Measurements from ENCODE around the gene TGFBR2.
A peak's percentile ranks its signal among the peaks of the same experiment; 100 is the strongest.
"Not testable (repeated sequence)": the region's sequence is repeated elsewhere in the genome, so short reads cannot be mapped to it uniquely, and the experiment has no call there.

The TGFBR2 gene

DNA sequence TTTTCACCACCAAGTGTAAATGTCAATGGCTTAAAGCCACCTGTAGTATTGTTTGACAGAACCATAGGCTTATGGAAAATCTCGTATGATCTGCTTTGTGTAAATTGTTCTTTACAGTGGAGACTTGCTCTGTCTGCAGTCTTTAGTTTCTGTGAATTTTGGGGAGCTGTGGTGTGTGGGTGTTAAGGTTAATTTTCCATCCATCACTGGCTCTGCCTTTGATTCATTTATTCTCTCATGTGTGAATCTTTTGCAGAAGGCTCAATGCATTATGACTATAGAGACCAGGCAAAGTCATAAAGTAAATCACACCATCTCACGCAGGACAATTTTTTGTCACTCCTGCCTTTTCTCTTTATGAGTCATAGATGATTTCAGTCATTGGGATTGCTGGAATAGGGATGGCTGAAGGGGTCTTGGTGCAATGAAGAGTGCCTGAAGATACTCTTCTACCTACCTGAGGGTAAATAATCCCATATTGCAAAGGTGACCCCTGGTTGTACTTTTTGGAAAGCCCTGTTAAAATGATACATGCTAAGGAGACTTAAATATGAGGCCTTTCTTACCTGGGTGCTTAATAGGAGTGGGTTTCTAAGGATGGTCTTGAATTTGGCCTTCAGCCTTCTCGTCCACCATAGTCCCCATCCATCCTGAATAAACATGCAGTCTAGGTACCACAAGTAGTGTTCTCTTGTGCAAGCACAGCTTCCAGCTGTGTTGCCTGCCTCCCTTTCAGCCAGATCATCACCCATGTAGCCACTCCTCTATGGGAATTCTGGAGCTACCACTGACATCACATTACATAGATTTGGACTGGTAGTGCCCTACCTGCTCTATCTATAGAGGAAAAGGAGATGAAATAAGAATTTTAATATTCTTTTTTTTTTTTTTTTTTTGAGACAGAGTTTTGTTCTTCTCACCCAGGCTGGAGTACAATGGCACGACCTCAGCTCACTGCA lies 14.3 kb downstream of the TGFBR2 start:
- DNase-seq: no peak

DNA sequence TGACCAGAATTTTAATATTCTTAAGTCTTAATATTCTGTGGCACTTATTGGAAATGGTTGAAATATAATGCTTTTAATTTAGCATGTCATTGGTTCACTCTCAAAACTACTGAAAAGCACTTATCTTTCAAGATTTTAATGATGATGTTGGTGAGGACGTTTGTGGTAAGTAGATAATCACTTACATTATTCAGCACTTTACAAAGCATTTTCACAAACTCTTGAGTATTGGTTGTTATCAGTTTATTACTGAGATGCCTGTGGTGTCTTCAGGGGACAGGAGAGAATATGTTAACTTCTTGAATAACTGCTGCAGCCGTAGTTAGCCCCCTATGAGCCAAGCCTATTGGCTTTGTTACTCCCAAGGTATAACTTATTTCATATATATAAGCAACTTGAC lies 15.2 kb downstream of the TGFBR2 start:
- no peak for DNase-seq

DNA sequence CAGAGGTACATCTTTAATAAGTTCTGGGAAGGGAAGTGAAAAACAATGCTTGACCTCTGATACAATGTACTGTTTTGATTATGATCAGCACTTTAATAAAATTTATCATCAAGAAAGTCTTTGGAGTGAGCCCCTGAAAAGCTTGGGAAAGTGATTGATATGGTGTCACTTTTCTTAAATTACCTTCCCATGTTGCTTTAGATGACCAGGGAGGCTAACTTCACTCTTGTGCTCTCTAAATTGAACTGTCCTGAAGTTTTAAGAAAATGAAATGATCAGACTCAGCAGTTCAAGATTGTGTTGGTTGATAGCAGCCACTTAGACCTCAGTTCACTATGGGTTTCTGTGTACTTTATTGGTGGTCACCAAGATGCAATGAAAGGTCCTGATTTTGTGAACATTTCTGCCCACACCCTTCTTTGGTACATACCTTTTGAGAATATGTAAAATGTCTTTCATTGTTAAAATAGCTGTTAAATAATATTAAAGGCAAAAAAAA lies 15.7 kb downstream of the TGFBR2 start:
- no peak for DNase-seq

DNA sequence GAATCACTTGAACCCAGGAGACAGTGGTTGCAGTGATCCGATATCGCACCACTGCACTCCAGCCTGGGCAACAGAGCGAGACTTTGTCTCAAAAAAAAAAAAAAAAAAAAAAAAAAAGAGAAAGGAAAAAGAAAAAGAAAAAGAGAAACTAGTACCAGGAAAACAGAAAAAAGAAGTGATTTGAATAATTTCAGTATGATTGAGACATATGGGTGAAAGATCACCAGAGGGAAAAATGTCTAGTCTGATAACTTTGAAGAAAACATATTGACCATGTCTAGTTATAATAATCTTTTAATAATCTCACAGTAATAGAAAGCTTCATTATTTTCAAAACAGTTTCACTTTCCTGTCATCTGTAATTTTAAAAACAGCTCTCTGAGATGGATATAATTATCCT lies 16.4 kb downstream of the TGFBR2 start:
- DNase-seq: no peak

DNA sequence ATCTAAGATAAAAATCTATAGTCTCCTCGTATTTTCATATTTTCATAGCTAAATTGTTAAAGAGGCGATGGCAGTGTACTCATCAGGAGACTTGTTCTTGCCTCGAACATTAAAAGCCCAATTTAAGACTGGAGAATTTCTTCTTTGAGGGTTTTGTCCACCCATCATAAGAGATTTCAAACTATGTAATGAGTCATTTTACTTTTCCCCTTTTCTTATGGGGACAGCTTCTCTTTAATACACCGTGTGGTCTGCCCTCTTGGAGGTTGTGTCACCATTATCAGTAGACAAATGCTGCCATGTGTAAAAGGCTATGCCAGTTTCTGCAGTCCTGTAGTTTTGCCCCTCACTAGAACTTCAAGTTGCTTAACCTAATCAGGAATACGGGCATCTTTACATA lies 16.9 kb downstream of the TGFBR2 start:
- DNase-seq: no peak

DNA sequence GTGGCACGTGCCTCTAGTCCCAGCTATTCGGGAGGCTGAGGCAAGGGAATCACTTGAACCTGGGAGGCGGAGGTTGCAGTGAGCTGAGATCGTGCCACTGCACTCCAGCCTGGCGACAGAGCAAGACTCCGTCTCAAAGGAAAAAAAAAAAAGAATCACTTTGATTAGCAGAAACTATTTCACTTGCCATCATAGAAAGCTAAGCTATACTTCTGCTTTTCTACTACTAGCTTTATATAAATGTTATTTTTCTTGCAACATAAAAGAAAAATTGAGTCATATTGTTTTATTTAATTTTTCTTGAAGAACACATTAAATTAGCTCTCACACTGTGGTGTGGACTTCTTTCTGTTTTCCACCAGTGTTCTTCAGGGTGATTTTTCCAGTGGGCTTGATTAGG lies 18.1 kb downstream of the TGFBR2 start:
- not testable (repeated sequence) for DNase-seq

DNA sequence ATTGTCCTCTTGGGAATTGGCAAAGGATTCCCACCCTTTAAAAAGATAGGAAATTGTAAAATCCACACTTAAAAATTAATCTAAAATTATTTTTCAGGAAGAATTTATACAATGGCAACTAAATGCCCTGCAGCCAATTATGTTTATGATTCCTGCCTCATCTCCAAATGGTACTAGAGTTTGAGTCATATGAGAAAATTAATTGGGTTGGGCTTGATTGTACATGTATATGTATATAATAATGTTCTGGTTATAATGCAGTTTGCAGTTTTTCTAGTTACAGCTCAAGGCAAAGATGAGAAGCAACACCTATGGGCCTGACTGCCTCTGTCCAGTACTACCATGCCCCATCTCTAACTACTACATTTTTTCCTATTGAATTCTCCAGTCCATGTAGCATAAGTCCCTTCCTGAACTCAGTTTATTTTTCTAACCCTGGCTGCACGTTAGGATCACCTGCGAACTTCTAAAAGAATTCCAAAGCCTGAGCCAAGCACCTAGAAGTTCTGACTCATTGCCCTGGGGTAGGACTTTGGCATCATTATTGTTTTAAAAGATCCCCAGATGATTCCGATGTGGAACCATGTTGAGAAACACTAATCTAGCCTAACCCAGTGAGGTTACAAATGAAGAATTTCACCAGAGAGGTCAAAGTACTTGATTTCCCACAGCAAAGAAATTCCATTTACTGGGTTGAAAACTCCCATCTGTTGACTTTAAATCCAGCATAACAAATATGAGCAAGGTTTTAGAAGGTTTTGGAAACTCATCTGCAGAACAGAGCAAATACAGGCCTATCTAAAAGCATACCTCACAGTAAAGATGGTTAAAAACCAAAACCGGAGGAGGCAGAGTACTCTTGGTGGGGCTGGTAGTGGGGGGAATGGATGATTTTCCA lies 19.4 kb downstream of the TGFBR2 start:
- no peak for DNase-seq

DNA sequence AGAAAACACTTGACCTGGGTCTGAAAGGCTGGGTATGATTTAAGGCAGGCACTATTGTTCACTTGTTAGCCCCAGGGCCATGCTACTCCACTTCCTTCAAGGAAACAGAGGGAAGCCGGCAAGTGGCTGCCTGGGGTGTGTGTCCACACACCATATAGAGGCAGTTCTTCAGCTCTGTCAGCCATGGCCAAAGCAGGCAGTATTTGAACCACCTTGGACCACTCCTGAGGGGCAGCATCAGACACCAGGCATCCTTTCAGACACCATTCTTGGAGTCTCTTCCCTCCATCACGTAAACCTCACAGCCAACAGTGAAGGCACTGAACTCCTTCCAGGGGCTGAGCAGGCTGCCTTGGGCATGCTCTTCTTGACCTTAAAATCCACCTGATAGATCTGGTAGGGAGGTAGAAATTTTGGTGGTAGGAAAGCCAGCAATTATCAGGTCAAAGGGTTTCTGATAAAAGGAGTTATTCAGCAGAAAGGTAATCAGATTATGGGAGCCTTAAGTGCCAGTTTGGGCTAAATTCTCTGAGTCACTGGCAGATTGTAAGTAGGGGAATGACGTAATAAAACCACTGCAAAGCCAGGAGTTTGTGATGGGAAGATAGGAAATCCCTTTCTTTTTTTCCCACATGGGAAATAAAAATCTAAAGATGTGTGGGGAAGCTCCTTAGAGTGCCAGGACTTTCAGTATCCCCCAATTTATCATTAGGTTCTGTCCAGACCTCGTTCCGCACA lies 20.2 kb downstream of the TGFBR2 start:
- no peak for DNase-seq

DNA sequence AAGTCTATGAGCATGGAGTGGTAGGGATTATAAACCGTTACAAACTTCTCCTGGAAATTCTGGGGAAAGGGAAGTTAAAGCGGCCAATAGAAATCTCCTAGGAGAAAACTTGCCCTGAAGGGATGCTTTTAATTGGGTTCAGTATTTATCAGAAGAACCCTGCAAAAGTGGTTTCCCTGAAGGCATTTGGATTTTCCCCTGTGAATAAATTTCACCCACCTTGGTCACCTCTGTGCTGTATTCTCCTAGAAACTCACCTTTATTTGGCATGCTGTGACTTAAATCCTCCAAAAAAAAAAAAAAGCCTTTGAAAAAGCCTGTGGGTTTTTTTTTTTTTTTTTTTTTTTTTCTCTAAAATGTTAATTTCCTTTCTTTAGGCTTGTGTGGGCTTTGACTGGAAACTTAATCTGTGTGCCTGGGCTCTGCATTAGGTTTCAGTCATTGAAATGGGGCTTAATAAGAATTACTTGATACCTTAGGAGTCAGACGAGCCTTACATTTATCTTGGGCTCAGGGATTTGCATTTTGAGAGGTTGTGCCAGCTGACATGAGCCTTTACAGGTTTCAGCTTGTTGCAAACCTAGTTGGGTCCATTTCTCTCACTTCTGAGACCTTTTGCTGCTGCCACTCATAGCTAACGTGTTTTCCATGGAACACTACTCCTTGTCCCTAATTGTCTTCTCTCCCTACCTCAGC lies 22.0 kb downstream of the TGFBR2 start:
- DNase-seq: peak; percentile 59

DNA sequence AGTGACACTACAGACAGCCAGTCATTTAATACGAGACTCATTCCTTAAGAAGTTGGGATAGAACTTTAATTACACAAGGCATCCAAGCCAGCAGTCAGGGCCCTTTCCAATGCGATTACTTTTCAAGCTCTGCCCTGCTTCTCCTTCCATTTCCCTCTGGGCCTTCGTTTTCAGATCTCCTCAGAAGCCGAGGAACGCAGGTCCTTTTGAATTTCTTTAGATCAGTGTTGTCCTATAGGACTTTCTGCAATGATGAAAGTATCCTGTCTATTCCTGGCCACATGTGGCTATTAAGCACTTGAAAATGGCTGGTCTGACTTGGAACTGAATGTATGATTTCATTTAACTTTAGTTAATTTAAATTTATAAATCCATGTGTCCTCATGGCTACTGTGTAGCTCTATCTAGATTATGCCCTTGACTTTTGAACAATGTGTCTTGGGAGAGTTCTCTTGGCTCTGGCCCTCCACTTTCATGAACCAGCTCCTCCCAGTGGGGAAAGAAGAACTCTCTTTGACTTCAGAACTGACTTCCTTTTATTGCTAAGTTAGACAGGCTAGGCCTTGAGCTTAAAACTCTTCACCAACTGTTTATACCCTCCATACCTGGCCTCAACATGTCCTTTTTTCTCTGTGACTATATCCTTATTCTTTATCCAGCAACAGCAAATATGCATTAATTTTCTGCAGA lies 22.6 kb downstream of the TGFBR2 start:
- DNase-seq: no peak

DNA sequence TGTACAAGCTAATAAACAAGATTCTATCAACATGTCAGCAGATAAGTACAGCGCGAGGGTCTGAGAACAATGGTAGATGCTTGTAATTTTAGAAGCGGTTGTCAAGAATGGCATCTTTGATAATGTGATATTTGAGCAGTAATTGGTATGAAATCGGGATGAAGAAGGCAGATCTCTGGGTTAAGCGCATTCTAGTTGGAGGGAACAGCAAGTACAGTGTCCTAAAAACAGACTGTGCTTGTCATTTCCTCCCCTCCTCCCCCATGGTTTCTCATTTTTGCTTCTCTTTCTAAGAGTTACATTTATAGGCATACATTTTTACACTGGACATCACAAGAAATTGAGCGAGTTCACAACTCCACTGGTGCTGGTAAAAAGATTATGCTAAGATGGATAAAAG lies 23.3 kb downstream of the TGFBR2 start:
- no peak for DNase-seq

DNA sequence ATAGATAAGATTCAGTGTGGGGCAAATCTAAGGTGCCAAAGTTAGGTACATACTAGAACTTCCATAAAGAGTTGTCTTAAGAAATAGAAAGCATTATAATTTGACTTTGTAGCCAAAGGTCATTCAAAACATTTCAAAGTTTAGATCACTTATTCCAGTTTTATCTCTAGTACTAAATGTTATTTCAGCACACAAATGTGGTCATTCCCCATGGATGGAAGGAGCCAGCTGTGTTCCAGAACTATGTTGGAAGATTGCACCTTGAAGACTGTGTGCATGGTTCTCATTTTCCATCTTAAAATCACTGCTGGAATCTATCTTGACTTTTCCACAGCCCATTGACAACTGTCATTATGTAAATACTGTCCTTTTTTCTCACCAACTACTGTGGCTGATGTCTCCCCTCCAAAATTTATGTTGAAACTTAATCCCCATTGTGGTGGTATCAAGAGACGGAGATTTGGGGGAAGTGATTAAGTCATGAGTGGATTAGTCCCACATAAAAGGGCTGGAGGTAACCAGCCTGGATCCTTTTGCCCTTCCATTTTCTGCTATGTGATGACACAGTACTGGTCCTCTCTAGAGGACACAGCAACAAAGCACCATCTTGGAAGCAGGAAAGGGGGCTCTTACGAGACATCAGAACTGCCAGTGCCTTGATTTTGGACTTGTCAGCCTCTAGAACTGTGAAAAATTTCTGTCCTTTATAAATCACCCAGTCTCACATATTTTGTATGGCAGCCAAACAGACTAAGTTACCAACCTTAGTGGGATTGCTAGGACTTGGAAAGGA lies 24.0 kb downstream of the TGFBR2 start:
- no peak for DNase-seq

DNA sequence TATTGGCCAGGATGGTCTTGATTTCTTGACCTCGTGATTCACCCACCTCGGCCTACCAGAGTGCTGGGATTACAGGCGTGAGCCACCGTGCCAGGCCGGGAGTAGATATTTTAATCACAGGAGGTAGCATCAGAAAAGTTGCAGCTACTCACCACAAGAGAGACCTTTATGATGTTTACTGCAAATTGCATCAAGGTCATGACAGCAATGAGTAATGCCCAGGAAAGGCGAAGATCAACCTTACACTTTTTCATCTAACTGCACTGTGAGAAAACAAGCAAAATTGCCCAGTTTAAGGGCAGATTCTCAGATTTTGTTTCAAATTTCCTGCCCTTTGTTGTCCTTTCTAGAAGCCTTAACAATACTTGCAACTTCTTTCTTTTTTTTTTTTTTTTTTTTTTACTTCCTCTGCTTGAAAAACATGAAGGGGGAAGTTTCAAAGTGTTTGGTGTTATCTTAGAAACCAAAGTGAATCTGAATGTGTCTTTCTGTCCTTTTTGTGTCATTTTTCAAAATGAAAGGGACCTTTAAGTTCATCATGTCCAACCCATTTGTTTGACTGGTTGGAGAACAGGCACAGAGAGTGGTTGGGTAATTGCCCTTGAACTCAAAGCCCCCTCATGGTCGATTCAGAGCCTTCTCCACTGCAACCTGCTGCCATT lies 25.0 kb downstream of the TGFBR2 start:
- no peak for DNase-seq

DNA sequence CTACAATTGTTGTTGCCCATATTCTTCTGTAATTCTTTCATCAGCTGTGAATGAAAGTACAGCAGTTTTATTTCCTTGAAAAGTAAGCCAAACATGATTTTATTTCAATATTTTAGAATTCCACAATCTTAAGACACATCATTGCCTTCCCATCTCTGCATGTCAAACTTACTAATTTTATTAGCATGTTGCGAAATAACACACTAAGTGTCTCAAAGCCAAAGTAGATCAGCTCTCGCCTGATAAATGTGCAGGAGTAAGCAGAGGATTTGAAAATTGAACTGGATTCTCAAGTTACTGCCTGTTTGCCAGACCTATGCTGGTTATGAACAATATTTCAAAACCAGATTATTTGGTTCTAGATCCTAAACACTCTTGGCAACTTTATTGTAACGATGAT lies 25.7 kb downstream of the TGFBR2 start:
- no peak for DNase-seq

DNA sequence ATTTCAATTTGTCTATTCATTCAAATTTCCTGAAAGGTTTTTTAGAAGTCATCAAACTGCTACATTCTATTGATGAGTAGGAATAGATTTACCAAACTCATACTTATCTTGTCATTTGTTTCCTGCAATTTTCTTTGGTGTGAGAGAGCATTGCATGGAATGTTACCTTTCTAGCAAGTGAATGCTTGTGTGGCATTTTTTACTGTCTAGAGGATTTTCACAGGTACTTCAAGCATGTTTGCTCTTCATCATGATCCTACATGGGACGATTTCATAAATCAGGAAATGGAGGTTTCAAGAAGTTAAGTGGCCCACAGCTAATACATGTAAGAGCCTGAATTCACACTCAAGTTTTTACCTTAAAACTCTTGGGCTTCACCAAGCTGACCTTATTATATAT lies 26.1 kb downstream of the TGFBR2 start:
- no peak for DNase-seq

DNA sequence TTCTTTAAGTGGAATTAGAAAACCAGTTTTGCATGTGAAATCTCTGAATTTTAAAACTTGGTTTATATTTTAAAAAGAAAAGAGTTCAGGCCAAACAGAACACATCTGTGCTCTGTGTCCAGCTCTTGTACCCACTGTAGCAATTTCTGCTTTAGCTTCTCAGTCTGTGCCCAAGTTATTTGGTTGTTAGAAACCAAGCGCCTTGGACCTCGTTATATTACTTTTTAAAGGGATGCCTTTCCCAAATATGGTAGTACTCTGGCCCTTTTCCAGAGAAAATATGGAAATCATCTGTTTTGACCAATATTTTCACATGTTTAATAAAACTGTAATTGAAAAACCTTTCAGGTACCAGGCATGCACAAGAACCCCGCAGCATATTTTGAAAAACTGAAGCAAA lies 27.3 kb downstream of the TGFBR2 start:
- no peak for DNase-seq

DNA sequence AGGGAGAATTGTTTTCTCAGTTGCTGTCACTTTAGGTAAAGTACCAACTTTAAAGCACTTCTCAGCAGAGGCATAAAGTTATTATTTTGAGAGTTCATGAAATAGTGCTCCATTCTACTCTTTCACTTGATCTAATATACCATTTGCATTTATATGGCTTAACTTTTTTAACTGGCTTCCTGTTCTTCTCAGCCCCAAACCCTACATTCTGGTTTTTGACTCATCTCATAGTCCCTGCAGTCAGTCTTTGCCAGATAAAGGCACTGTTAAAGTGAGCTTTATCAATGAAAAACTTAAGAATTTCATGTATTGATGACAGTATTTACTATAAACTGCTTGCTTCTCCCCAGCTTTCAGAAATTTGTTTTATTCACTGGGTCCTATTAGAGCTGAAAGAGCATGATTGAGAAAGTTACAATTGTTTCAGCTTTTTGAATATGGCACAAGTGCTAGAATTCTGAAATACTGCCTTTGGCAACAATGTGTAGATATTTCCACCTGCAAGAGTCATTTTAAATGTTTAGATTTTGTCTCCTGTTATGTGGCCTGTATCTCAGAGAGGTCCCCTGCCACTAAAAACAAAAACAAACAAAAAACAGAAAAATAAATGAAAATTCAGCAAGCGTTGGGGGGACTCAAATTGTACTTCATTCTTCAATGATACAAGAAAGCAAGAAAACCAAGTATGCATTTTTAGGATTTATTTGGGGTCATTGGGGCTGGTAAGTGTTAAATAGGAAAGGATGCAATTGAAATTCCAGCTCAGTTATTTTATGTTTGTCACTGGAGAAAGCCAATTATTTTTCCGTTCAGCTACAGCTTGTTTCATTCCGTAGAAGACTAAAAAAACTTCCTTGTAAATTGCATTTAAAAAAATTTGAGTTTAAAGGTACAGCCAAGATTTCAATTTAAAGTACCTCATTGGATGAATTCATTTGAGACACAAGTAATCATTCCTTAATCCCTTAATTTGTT lies 28.6 kb downstream of the TGFBR2 start:
- DNase-seq: no peak

DNA sequence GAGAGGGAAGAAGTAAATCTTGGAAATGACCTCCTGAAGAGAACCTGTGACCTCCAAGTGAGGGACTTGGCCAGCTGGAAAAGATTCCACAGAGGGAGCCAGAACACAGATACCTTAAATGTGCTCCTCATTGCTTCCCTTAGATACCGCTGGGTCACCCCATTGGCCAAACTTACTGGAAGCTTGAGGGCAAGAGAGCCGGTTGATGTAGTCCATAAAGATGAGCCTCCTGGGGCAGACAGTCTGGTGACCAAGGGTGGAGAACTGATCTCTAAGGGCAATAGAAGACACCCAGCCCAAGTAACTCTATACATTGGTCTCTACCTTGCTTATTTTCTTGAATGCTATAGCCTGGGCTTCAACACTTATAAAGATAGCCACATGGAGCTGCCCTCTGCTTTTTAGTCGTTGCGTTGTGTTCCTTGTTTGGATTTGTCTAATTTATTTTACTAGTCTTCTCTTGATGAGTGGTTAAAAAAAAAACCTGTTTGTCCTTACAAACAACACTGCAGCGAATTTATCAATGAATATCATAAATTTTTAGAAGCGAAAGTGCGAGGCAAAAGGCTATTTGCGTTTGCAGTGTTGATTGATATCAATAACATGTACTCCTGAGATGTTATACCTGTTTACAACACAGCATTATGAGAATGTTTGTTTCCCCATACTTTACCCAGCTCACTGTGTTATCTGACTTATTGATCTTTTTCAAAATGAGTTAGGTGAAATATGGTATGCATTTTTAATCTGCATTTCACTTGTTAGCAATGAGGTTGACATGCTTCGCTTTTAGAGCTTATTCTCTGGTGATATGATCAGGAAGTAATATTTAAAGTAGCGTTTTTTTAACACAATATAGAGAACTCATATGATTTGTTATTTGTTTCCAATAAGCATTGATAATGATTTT lies 31.2 kb downstream of the TGFBR2 start:
- no peak for DNase-seq

Data from NCI-H2171 treated with DMSO at 0.1 percent for 48 hours (cell line).